Neural progenitor cell (in vitro differentiated cells): Measurements from ENCODE around the gene DAPL1. TPM values are rescaled to one million over a fixed set of nuclear protein-coding genes. Genes with fewer than 3 reads are reported as not detected.
"Not testable (repeated sequence)": the region's sequence is repeated elsewhere in the genome, so short reads cannot be mapped to it uniquely, and the experiment has no call there.

Experiments
- DNase-seq: peaks from one replicate; pipeline ENCODE4 v3.0.0-alpha.2; 2016; ENCODE audit warnings: low spot score
- H2AFZ ChIP-seq: fragments of 200-600 bp; sonication (generic); replicated peaks from 2 replicates; pipeline ENCODE4 v1.6.1; 2016; ENCODE audit warnings: antibody characterized with exemption
- H3F3A ChIP-seq: fragments of 200-600 bp; sonication (generic); 2 replicates; pipeline ENCODE4 v1.6.1; 2016; ENCODE audit warnings: antibody characterized with exemption, low read depth
- H3K27ac ChIP-seq: fragments of 200-600 bp; sonication (generic); 2 replicates; pipeline ENCODE4 v1.5.1; 2016; ENCODE audit warnings: mild to moderate bottlenecking
- H3K27me3 ChIP-seq: fragments of 200-600 bp; sonication (generic); 2 replicates; pipeline ENCODE4 v1.6.1; 2016; ENCODE audit warnings: mild to moderate bottlenecking, moderate library complexity
- H3K36me3 ChIP-seq: fragments of 200-600 bp; sonication (generic); 2 replicates; pipeline ENCODE4 v1.5.1; 2016
- H3K4me1 ChIP-seq: fragments of 200-600 bp; sonication (generic); 2 replicates; pipeline ENCODE4 v1.6.1; 2016; ENCODE audit warnings: mixed run types
- H3K4me2 ChIP-seq: fragments of 200-600 bp; sonication (generic); 2 replicates; pipeline ENCODE4 v1.6.1; 2016
- H3K4me3 ChIP-seq: fragments of 200-600 bp; sonication (generic); 2 replicates; pipeline ENCODE4 v1.5.1; 2016
- H3K79me2 ChIP-seq: fragments of 200-600 bp; sonication (generic); 2 replicates; pipeline ENCODE4 v1.6.1; 2016; ENCODE audit warnings: low read depth
- H3K9ac ChIP-seq: fragments of 200-600 bp; sonication (generic); 2 replicates; pipeline ENCODE4 v1.6.1; 2016
- H3K9me3 ChIP-seq: fragments of 200-600 bp; sonication (generic); 2 replicates; pipeline ENCODE4 v1.5.1; 2016; ENCODE audit warnings: low read depth
- H4K20me1 ChIP-seq: fragments of 200-600 bp; sonication (generic); 2 replicates; pipeline ENCODE4 v1.6.1; 2016; ENCODE audit warnings: low read depth
- H3K27ac Mint-ChIP-seq: 3 replicates; pipeline ENCODE4 v1.8.0; 2021; ENCODE audit warnings: mixed read lengths
- H3K27me3 Mint-ChIP-seq: 2 replicates; pipeline ENCODE4 v1.8.0; 2022; ENCODE audit warnings: low read depth, mild to moderate bottlenecking, inconsistent platforms, moderate library complexity, mixed read lengths; ENCODE audit not compliant: insufficient read depth
- H3K36me3 Mint-ChIP-seq: 3 replicates; pipeline ENCODE4 v1.8.0; 2021; ENCODE audit warnings: mixed read lengths
- H3K4me1 Mint-ChIP-seq: 3 replicates; pipeline ENCODE4 v1.8.0; 2021; ENCODE audit warnings: mixed read lengths
- H3K4me3 Mint-ChIP-seq: 3 replicates; pipeline ENCODE4 v1.8.0; 2021; ENCODE audit warnings: mild to moderate bottlenecking, moderate library complexity, mixed read lengths
- H3K9me3 Mint-ChIP-seq: 3 replicates; pipeline ENCODE4 v1.8.0; 2020; ENCODE audit warnings: mixed read lengths
- EZH2 ChIP-seq: fragments of 200-600 bp; sonication (generic); IDR thresholded peaks from 2 replicates; pipeline ENCODE4 v1.6.1; 2017; ENCODE audit warnings: antibody characterized with exemption, mild to moderate bottlenecking, moderate library complexity
- EZH2phosphoT487 ChIP-seq: fragments of 200-600 bp; sonication (generic); IDR thresholded peaks from 2 replicates; pipeline ENCODE4 v1.6.1; 2017; ENCODE audit warnings: antibody characterized with exemption
- total RNA-seq: library from RNA; depleted of rRNA; stranded (reverse); fragments of >200 nt; gene quantifications from 2 replicates; pipeline ENCODE4 v1.2.3, GENCODE V29; 2015; ENCODE audit warnings: low replicate concordance
- TF ChIP-seq, protein P1 (sequence below): fragments of 200-600 bp; sonication (generic); IDR thresholded peaks from 2 replicates; pipeline ENCODE4 v1.5.1; 2017; ENCODE audit warnings: antibody characterized with exemption, mild to moderate bottlenecking

Gene DAPL1
- total RNA-seq, 1 donor from 2014 or later = not detected

- H3K36me3 ChIP-seq = no peaks in the 10 kb centered on the region
- H3K27ac ChIP-seq = no peak overlapping the region
- H3K4me1 ChIP-seq = peaks cover 15% of the 10 kb centered on the region
- Mint-ChIP-seq H3K4me3 (no peak overlapping the region), H3K27me3 (peaks cover 2% of the 10 kb centered on the region), H3K9me3 (no peaks in the 10 kb centered on the region), H3K4me1 (peaks cover 9% of the 10 kb centered on the region), H3K36me3 (no peaks in the 10 kb centered on the region), H3K27ac (no peak overlapping the region)
- H3K4me3 ChIP-seq = no peak overlapping the region
- no peak overlapping the region for H2AFZ ChIP-seq
- no peaks in the 10 kb centered on the region for H3K27me3 ChIP-seq
- no peak overlapping the region for H3K9ac ChIP-seq
- H3F3A ChIP-seq = peaks cover 7% of the 10 kb centered on the region
- DNase-seq = no peak
- no peaks in the 10 kb centered on the region for H4K20me1 ChIP-seq
- H3K9me3 ChIP-seq = no peaks in the 10 kb centered on the region
- H3K4me2 ChIP-seq = peak overlapping the region; percentile 62
- H3K79me2 ChIP-seq = no peaks in the 10 kb centered on the region
- TF ChIP-seq EZH2 (no peak), EZH2phosphoT487 (no peak)
- TF ChIP-seq, protein P1, sequence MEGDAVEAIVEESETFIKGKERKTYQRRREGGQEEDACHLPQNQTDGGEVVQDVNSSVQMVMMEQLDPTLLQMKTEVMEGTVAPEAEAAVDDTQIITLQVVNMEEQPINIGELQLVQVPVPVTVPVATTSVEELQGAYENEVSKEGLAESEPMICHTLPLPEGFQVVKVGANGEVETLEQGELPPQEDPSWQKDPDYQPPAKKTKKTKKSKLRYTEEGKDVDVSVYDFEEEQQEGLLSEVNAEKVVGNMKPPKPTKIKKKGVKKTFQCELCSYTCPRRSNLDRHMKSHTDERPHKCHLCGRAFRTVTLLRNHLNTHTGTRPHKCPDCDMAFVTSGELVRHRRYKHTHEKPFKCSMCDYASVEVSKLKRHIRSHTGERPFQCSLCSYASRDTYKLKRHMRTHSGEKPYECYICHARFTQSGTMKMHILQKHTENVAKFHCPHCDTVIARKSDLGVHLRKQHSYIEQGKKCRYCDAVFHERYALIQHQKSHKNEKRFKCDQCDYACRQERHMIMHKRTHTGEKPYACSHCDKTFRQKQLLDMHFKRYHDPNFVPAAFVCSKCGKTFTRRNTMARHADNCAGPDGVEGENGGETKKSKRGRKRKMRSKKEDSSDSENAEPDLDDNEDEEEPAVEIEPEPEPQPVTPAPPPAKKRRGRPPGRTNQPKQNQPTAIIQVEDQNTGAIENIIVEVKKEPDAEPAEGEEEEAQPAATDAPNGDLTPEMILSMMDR = no peak
Observed at GRCh38 chr2:158845444-158845843, 50.3 kb downstream of the DAPL1 start.

GRCh38 chr2:158845859-158846258 lies 50.7 kb downstream of the DAPL1 start:
- Histone ChIP-seq H3K4me1 (peaks cover 15% of the 10 kb centered on the region), H3K4me3 (peak overlapping the region; percentile 10)

GRCh38 chr2:158847526-158847925 lies 52.4 kb downstream of the DAPL1 start:
- not testable (repeated sequence) for H3K36me3 ChIP-seq, H3K27ac Mint-ChIP-seq, H3K4me2 ChIP-seq, H2AFZ ChIP-seq, H3K27me3 ChIP-seq, H3K27ac ChIP-seq, H3K4me3 ChIP-seq, DNase-seq, H3K9me3 ChIP-seq, H4K20me1 ChIP-seq, H3K79me2 ChIP-seq, H3K4me1 Mint-ChIP-seq, H3K9ac ChIP-seq, H3K4me3 Mint-ChIP-seq, H3K36me3 Mint-ChIP-seq, H3K9me3 Mint-ChIP-seq, H3F3A ChIP-seq, H3K27me3 Mint-ChIP-seq
- H3K4me1 ChIP-seq = peaks cover 15% of the 10 kb centered on the region

More at GRCh38 chr2:158845859-158846258, 50.7 kb downstream of the DAPL1 start:
- peaks cover 7% of the 10 kb centered on the region for H3F3A ChIP-seq
- no peaks in the 10 kb centered on the region for H4K20me1 ChIP-seq
- H3K4me2 ChIP-seq = peak overlapping the region; percentile 62
- H3K27ac ChIP-seq = no peak overlapping the region
- TF ChIP-seq, protein P1 = no peak
- no peak for TF ChIP-seq EZH2
- TF ChIP-seq EZH2phosphoT487 = no peak
- H2AFZ ChIP-seq = no peak overlapping the region
- H3K36me3 ChIP-seq = no peaks in the 10 kb centered on the region
- Mint-ChIP-seq H3K27ac (no peak overlapping the region), H3K4me3 (no peak overlapping the region), H3K27me3 (peaks cover 2% of the 10 kb centered on the region), H3K9me3 (no peaks in the 10 kb centered on the region), H3K4me1 (peaks cover 9% of the 10 kb centered on the region), H3K36me3 (no peaks in the 10 kb centered on the region)
- peak; percentile 43 for DNase-seq
- H3K9ac ChIP-seq = no peak overlapping the region
- H3K9me3 ChIP-seq = no peaks in the 10 kb centered on the region
- no peaks in the 10 kb centered on the region for H3K27me3 ChIP-seq
- no peaks in the 10 kb centered on the region for H3K79me2 ChIP-seq

GRCh38 chr2:158848031-158848970 lies 53.2 kb downstream of the DAPL1 start:
- not testable (repeated sequence) for H4K20me1 ChIP-seq, H3K79me2 ChIP-seq, H3K27ac ChIP-seq, H3K27me3 ChIP-seq, H3K4me1 Mint-ChIP-seq, H3K4me3 ChIP-seq, H3K36me3 ChIP-seq, H3K4me3 Mint-ChIP-seq, H3K36me3 Mint-ChIP-seq, H3K9me3 ChIP-seq, H3K9me3 Mint-ChIP-seq, H2AFZ ChIP-seq, H3K9ac ChIP-seq, H3K4me2 ChIP-seq, H3F3A ChIP-seq, H3K27ac Mint-ChIP-seq, H3K27me3 Mint-ChIP-seq
- TF ChIP-seq, protein P1 = peak; percentile 26
- DNase-seq = peak; percentile 34
- peaks cover 15% of the 10 kb centered on the region for H3K4me1 ChIP-seq

GRCh38 chr2:158860179-158860578 lies 65.1 kb downstream of the DAPL1 start:
- not testable (repeated sequence) for H3K36me3 Mint-ChIP-seq, H3K9me3 ChIP-seq, H4K20me1 ChIP-seq, H3K4me3 Mint-ChIP-seq, H3K4me3 ChIP-seq, H2AFZ ChIP-seq, H3K79me2 ChIP-seq, H3K36me3 ChIP-seq, H3K27ac ChIP-seq, H3K4me1 ChIP-seq, H3K27me3 Mint-ChIP-seq, H3K4me1 Mint-ChIP-seq, H3K27ac Mint-ChIP-seq, H3K4me2 ChIP-seq, DNase-seq, H3K27me3 ChIP-seq, H3K9ac ChIP-seq, H3F3A ChIP-seq
- H3K9me3 Mint-ChIP-seq = peaks cover 16% of the 10 kb centered on the region
